ENCODE measurements around the gene ARID1B. TPM values are rescaled to one million over a fixed set of nuclear protein-coding genes. Genes with fewer than 3 reads are reported as not detected.

ARID1B gene
- total RNA-seq, 1 donor from 2014 or later = 62.1 TPM

DNA sequence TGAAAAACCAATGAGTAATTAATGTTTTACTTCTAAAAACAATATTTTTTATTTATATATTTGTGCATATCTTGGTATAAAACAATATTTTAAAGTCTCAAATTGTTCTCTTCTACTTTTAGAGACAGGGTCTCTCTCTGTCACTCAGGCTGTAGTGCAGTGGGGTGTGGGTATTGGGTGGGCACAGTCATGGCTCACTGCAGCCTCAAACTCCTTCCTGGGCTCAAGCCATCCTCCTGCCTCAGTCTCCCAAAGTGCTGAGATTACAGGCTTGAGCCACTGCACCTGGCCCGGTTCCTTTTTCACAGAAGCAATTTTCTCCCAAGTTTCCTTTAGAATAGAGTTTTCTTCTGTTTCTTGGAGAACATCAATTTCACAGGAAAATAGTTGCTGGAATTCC lies 443.3 kb downstream of the ARID1B start:
- Mint-ChIP-seq H3K4me3 (no peak overlapping the region), H3K4me1 (peaks cover 23% of the 10 kb centered on the region), H3K36me3 (no peaks in the 10 kb centered on the region), H3K9me3 (no peaks in the 10 kb centered on the region), H3K27ac (no peak overlapping the region), H3K27me3 (ENCODE audit: insufficient read depth, low read depth) (peaks cover 8% of the 10 kb centered on the region)
- Histone ChIP-seq H3K36me3 (no peaks in the 10 kb centered on the region), H3K4me3 (no peak overlapping the region), H3F3A (ENCODE audit: low read depth) (no peaks in the 10 kb centered on the region), H3K79me2 (ENCODE audit: low read depth) (no peaks in the 10 kb centered on the region), H3K27ac (no peak overlapping the region), H3K9ac (no peak overlapping the region), H4K20me1 (ENCODE audit: low read depth) (no peaks in the 10 kb centered on the region), H3K4me1 (no peaks in the 10 kb centered on the region), H3K27me3 (no peaks in the 10 kb centered on the region), H2AFZ (replicated peaks) (no peak overlapping the region), H3K9me3 (ENCODE audit: low read depth) (no peaks in the 10 kb centered on the region), H3K4me2 (no peak overlapping the region)
- no peak for DNase-seq (ENCODE audit: low spot score)
- TF ChIP-seq EZH2phosphoT487 (IDR thresholded peaks at IDR 0.05) = no peak
- TF ChIP-seq EZH2 (IDR thresholded peaks at IDR 0.05) = no peak
- TF ChIP-seq, protein P1, sequence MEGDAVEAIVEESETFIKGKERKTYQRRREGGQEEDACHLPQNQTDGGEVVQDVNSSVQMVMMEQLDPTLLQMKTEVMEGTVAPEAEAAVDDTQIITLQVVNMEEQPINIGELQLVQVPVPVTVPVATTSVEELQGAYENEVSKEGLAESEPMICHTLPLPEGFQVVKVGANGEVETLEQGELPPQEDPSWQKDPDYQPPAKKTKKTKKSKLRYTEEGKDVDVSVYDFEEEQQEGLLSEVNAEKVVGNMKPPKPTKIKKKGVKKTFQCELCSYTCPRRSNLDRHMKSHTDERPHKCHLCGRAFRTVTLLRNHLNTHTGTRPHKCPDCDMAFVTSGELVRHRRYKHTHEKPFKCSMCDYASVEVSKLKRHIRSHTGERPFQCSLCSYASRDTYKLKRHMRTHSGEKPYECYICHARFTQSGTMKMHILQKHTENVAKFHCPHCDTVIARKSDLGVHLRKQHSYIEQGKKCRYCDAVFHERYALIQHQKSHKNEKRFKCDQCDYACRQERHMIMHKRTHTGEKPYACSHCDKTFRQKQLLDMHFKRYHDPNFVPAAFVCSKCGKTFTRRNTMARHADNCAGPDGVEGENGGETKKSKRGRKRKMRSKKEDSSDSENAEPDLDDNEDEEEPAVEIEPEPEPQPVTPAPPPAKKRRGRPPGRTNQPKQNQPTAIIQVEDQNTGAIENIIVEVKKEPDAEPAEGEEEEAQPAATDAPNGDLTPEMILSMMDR (IDR thresholded peaks at IDR 0.05) = no peak

DNA sequence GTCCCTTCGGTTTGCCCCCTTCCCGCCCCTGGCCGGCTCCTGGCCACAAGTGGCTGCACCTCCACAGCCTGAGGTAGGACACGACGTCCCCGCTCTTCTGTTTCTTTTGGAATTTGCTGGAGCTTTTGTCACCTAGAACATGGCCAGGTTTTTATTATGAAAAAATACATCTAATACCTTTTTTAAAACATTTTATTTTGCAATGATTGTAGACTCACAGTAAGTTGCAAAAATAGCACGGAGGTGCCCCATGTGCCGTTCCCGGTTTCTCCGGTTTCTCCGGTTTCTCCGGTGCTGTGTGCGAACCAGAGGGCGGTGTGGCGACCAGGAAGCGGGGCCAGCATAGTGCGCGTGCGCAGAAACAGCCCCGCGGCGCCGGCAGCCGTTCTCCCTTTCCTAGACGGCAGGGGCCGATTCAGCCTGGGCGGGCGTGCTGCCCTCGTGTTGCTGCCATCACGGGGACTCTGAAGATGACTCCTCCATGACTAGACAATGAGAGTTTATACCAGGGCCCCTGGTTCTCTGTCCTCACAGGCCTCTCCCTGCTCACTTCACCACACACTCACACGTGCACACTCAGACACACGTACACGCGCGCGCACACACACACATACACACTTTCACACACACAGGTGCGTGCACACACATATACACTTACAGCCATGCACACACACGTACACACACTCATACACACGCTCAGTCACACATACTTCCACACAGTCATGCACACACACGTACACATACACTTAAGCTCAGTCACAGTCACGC lies 444.1 kb downstream of the ARID1B start:
- H3K9me3 ChIP-seq (ENCODE audit: low read depth) = no peaks in the 10 kb centered on the region
- Mint-ChIP-seq H3K27ac (no peak overlapping the region), H3K36me3 (no peaks in the 10 kb centered on the region), H3K4me1 (peaks cover 29% of the 10 kb centered on the region), H3K4me3 (no peak overlapping the region), H3K9me3 (no peaks in the 10 kb centered on the region), H3K27me3 (ENCODE audit: insufficient read depth, low read depth) (peaks cover 8% of the 10 kb centered on the region)
- no peaks in the 10 kb centered on the region for H3K27me3 ChIP-seq
- DNase-seq (ENCODE audit: low spot score) = no peak
- H3K79me2 ChIP-seq (ENCODE audit: low read depth) = no peaks in the 10 kb centered on the region
- no peak overlapping the region for H2AFZ ChIP-seq (replicated peaks)
- H3K36me3 ChIP-seq = no peaks in the 10 kb centered on the region
- H3K9ac ChIP-seq = no peak overlapping the region
- TF ChIP-seq EZH2phosphoT487 (IDR thresholded peaks at IDR 0.05) (no peak), EZH2 (IDR thresholded peaks at IDR 0.05) (no peak)
- TF ChIP-seq, protein P1 (IDR thresholded peaks at IDR 0.05) = no peak
- H3K4me3 ChIP-seq = no peak overlapping the region
- H3K4me1 ChIP-seq = no peaks in the 10 kb centered on the region
- H3K4me2 ChIP-seq = no peak overlapping the region
- H3K27ac ChIP-seq = no peak overlapping the region
- H4K20me1 ChIP-seq (ENCODE audit: low read depth) = no peaks in the 10 kb centered on the region
- H3F3A ChIP-seq (ENCODE audit: low read depth) = no peaks in the 10 kb centered on the region

DNA sequence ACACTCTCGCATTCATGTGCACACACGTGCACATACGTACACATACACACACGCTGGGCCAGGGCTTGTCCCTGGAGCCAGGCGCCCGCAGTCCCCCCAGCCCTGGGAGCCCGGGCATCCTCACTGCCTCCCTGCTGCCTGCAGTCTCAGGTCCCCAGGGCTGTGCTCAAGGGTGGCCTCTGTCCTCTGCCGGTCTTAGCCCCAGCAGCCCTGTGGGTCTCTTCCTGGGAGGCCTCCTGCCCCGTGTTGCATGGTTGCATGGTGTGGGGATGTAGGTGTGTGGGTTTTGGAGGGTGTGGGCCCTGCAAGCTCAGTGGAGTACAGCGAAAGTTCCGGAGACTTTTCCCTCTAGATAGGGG lies 444.6 kb downstream of the ARID1B start:
- Mint-ChIP-seq H3K4me1 (peaks cover 33% of the 10 kb centered on the region), H3K4me3 (no peak overlapping the region), H3K27ac (no peak overlapping the region), H3K36me3 (no peaks in the 10 kb centered on the region), H3K9me3 (no peaks in the 10 kb centered on the region), H3K27me3 (ENCODE audit: insufficient read depth, low read depth) (peaks cover 8% of the 10 kb centered on the region)
- DNase-seq (ENCODE audit: low spot score) = no peak
- H3K4me2 ChIP-seq = no peak overlapping the region
- no peaks in the 10 kb centered on the region for H3K4me1 ChIP-seq
- no peaks in the 10 kb centered on the region for H3K79me2 ChIP-seq (ENCODE audit: low read depth)
- H3K4me3 ChIP-seq = no peak overlapping the region
- H3K36me3 ChIP-seq = no peaks in the 10 kb centered on the region
- peaks cover 2% of the 10 kb centered on the region for H3F3A ChIP-seq (ENCODE audit: low read depth)
- H3K9ac ChIP-seq = no peak overlapping the region
- H3K27me3 ChIP-seq = no peaks in the 10 kb centered on the region
- TF ChIP-seq, protein P1 (IDR thresholded peaks at IDR 0.05) = no peak
- TF ChIP-seq EZH2 (IDR thresholded peaks at IDR 0.05) = no peak
- TF ChIP-seq EZH2phosphoT487 (IDR thresholded peaks at IDR 0.05) = no peak
- no peak overlapping the region for H2AFZ ChIP-seq (replicated peaks)
- H3K9me3 ChIP-seq (ENCODE audit: low read depth) = no peaks in the 10 kb centered on the region
- no peak overlapping the region for H3K27ac ChIP-seq
- H4K20me1 ChIP-seq (ENCODE audit: low read depth) = no peaks in the 10 kb centered on the region

All from neural progenitor cell (in vitro differentiated cells).